ENCODE measurements around the gene MACROD2. TPM values are rescaled to one million over a fixed set of nuclear protein-coding genes. Genes with fewer than 3 reads are reported as not detected.

Gene MACROD2
- total RNA-seq, 1 experiment from 2014 or later: 1.6 TPM

GRCh38 chr20:15700147-15700765 lies 1704.9 kb downstream of the MACROD2 start:
- Histone ChIP-seq H4K8ac (replicated peaks; ENCODE audit: insufficient read length, low read depth, low read length) (no peak overlapping the region), H3K4me2 (ENCODE audit: insufficient read depth, insufficient read length, low read length) (no peak overlapping the region), H3K23ac (ENCODE audit: insufficient read length, low read depth, low read length) (no peak overlapping the region), H2BK15ac (ENCODE audit: low read depth, low read length) (no peak overlapping the region), H3K27me3 (ENCODE audit: insufficient read depth, low read length) (no peaks in the 10 kb centered on the region), H3K79me1 (ENCODE audit: insufficient read depth, low read depth, low read length, poor library complexity, severe bottlenecking) (no peaks in the 10 kb centered on the region), H3T11ph (ENCODE audit: low read length) (no peak overlapping the region), H3K56ac (ENCODE audit: insufficient read length, low read depth, low read length) (no peak overlapping the region), H3K23me2 (ENCODE audit: insufficient read length, low read depth, low read length, poor library complexity, severe bottlenecking) (no peaks in the 10 kb centered on the region), H4K20me1 (ENCODE audit: control insufficient read depth, insufficient read depth, insufficient read length) (no peaks in the 10 kb centered on the region), H3K9me3 (ENCODE audit: control insufficient read depth, low read depth, low read length) (no peaks in the 10 kb centered on the region), H4K91ac (ENCODE audit: insufficient read length, low read depth, low read length) (no peak overlapping the region), H3K4ac (ENCODE audit: low read depth, low read length) (no peak overlapping the region), H2BK5ac (ENCODE audit: insufficient read length, low read length) (no peak overlapping the region), H2AK5ac (ENCODE audit: insufficient read length, low read length) (no peak overlapping the region), H4K5ac (ENCODE audit: insufficient read length, low read depth, low read length) (no peak overlapping the region), H3K14ac (ENCODE audit: insufficient read depth, low read length) (peak overlapping the region; percentile 82; the same call in 1 of the 2 replicates), H3K4me1 (ENCODE audit: insufficient read depth, low read length) (no peaks in the 10 kb centered on the region), H2BK12ac (ENCODE audit: insufficient read length, low read depth, low read length) (no peak overlapping the region), H3K79me2 (ENCODE audit: insufficient read depth, low read length) (no peaks in the 10 kb centered on the region), H2AFZ (ENCODE audit: low read length) (no peak overlapping the region), H3K18ac (ENCODE audit: insufficient read length, low read depth, low read length) (no peak overlapping the region), H2BK120ac (ENCODE audit: low read depth, low read length, poor library complexity, severe bottlenecking) (no peak overlapping the region), H3K27ac (ENCODE audit: insufficient read length, low read depth, low read length) (no peak overlapping the region), H3K9ac (ENCODE audit: extremely low read depth, insufficient read length, low read length) (no peak overlapping the region), H2BK20ac (ENCODE audit: low read depth, low read length, poor library complexity, severe bottlenecking) (no peak overlapping the region)
- H3K4me3 Mint-ChIP-seq: no peak overlapping the region
- TF ChIP-seq CTCF (conservative IDR thresholded peaks at IDR 0.05): no peak
- peaks cover 7 to 9% of the 10 kb centered on the region in 2 experiments; a peak in 4 of 5 replicates for H3K9me3 Mint-ChIP-seq
- WGBS (ENCODE audit: extremely low coverage, insufficient read length, low lambda C conversion rate): no CpG with 5 or more reads among the region's 16 CpGs
- peaks cover 10 to 18% of the 10 kb centered on the region in 2 experiments; a peak in 3 of 4 replicates for H3K4me1 Mint-ChIP-seq
- peak overlapping the region in 1 of 3 experiments; percentile 56; a peak in 2 of 7 replicates for H3K27ac Mint-ChIP-seq
- peaks cover 0 to 12% (median 0%) of the 10 kb centered on the region in 3 experiments; a peak in 2 of 7 replicates for H3K36me3 Mint-ChIP-seq (ENCODE audit: insufficient read depth in 1 of 3, low read depth in 3 of 3)
- no peak for DNase-seq
- H3K27me3 Mint-ChIP-seq (ENCODE audit: low read depth): no peaks in the 10 kb centered on the region; the same call in 1 of the 2 replicates

Measured in H9 (cell line).